SK-N-SH (cell line): Measurements from ENCODE around the gene ROBO1. TPM values are rescaled to one million over a fixed set of nuclear protein-coding genes. Genes with fewer than 3 reads are reported as not detected.

ENCODE experiments used
- CTCF ChIA-PET: fragments of 300-600, 350-600 bp; formaldehyde crosslinking; extraction: SDS; loops from one replicate; lab custom pipeline; 2021; lab: Yijun Ruan, JAX
- POLR2A ChIA-PET: fragments of 350-600 bp; sonication (Branson Sonifier 250); formaldehyde crosslinking; extraction: SDS; loops from one replicate; lab custom pipeline; 2020; ENCODE audit warnings: antibody characterized with exemption, inconsistent platforms; lab: Yijun Ruan, JAX
- DNase-seq: peaks from one replicate; pipeline ENCODE4 v3.0.0; 2012
- H2AFZ ChIP-seq: fragments of 200-600 bp; sonication (generic); 2 replicates; pipeline ENCODE4 v1.8.1; 2016; ENCODE audit warnings: antibody characterized with exemption, mild to moderate bottlenecking, low read depth
- H3F3A ChIP-seq: fragments of 200-600 bp; sonication (generic); replicated peaks from 2 replicates; pipeline ENCODE3; 2016; ENCODE audit warnings: antibody characterized with exemption, mild to moderate bottlenecking; ENCODE audit not compliant: insufficient read depth
- H3K27ac ChIP-seq, 2 experiments: fragments of 200-500 bp in 1 of 2; fragments of 200-600 bp in 1 of 2; sonication (Bioruptor generic) in 1 of 2; sonication (generic), shearing (Covaris generic) in 1 of 2; 2 replicates each; pipeline versions ENCODE4 v1.5.1 to v1.6.1; 2014 to 2016; ENCODE audit warnings: low read depth in 2 of 2, inconsistent platforms in 1 of 2, low read length in 1 of 2, mild to moderate bottlenecking in 1 of 2, mixed read lengths in 1 of 2
- H3K27me3 ChIP-seq: fragments of 200-600 bp; sonication (generic), shearing (Covaris generic); 2 replicates; pipeline ENCODE4 v1.6.1; 2016; ENCODE audit warnings: mixed run types; ENCODE audit not compliant: insufficient read depth
- H3K36me3 ChIP-seq, 2 experiments: fragments of 200-500 bp in 1 of 2; fragments of 200-600 bp in 1 of 2; sonication (Bioruptor generic) in 1 of 2; sonication (generic) in 1 of 2; replicated peaks in 1 of 2; 2 replicates each; pipeline versions ENCODE3 to v1.5.1; 2014 to 2016; ENCODE audit warnings: low read length in 1 of 2, mild to moderate bottlenecking in 1 of 2; ENCODE audit not compliant: insufficient read depth in 2 of 2, control insufficient read depth in 1 of 2
- H3K4me1 ChIP-seq, 2 experiments: fragments of 200-500 bp in 1 of 2; fragments of 200-600 bp in 1 of 2; sonication (Bioruptor generic) in 1 of 2; sonication (generic), shearing (Covaris generic) in 1 of 2; 2 replicates each; pipeline versions ENCODE4 v1.5.1 to v1.6.1; 2014 to 2016; ENCODE audit warnings: low read depth in 1 of 2, low read length in 1 of 2, mixed run types in 1 of 2; ENCODE audit not compliant: insufficient read depth in 2 of 2, control insufficient read depth in 1 of 2
- H3K4me2 ChIP-seq: fragments of 200-600 bp; sonication (generic), shearing (Covaris generic); 2 replicates; pipeline ENCODE4 v1.6.1; 2017; ENCODE audit warnings: mixed run types
- H3K4me3 ChIP-seq, 2 experiments: fragments of 200-500 bp in 1 of 2; fragments of 200-600 bp in 1 of 2; sonication (Bioruptor generic) in 1 of 2; sonication (generic), shearing (Covaris generic) in 1 of 2; 2 replicates each; pipeline versions ENCODE4 v1.5.1 to v1.8.1; 2014 to 2016; ENCODE audit warnings: low read depth in 2 of 2, inconsistent platforms in 1 of 2, low read length in 1 of 2, mild to moderate bottlenecking in 1 of 2, mixed read lengths in 1 of 2, moderate library complexity in 1 of 2
- H3K79me2 ChIP-seq: fragments of 200-600 bp; sonication (generic); 2 replicates; pipeline ENCODE4 v1.8.1; 2017; ENCODE audit warnings: mild to moderate bottlenecking; ENCODE audit not compliant: insufficient read depth
- H3K9ac ChIP-seq: fragments of 200-600 bp; sonication (generic); 2 replicates; pipeline ENCODE4 v1.6.1; 2017; ENCODE audit warnings: mixed run types
- H3K9me2 ChIP-seq: fragments of 200-600 bp; sonication (generic); 2 replicates; pipeline ENCODE4 v1.6.1; 2017; ENCODE audit warnings: mixed run types
- H3K9me3 ChIP-seq: fragments of 200-600 bp; sonication (generic); 2 replicates; pipeline ENCODE4 v1.6.1; 2017; ENCODE audit warnings: mixed run types, mild to moderate bottlenecking, moderate library complexity
- H4K20me1 ChIP-seq: fragments of 200-600 bp; sonication (generic); 2 replicates; pipeline ENCODE4 v1.6.1; 2017; ENCODE audit warnings: mild to moderate bottlenecking, mixed run types; ENCODE audit not compliant: insufficient read depth
- ELF1 ChIP-seq: IDR thresholded peaks from 2 replicates; pipeline ENCODE4 v1.4.0; 2012
- EP300 ChIP-seq, 2 experiments: IDR thresholded peaks; 2 replicates each; pipeline versions ENCODE4 v1.4.0 to v1.6.1; 2012; ENCODE audit warnings: borderline replicate concordance in 1 of 2, low read depth in 1 of 2, low read length in 1 of 2
- EZH2phosphoT487 ChIP-seq: fragments of 200-600 bp; sonication (generic); IDR thresholded peaks from 2 replicates; pipeline ENCODE4 v1.6.1; 2017; ENCODE audit warnings: low read depth, mixed run types, mild to moderate bottlenecking, antibody characterized with exemption, moderate library complexity, borderline replicate concordance
- FOXJ3 ChIP-seq: sonication (generic); formaldehyde crosslinking; IDR thresholded peaks from 2 replicates; pipeline ENCODE4 v1.5.1; 2020; ENCODE audit warnings: mild to moderate bottlenecking, missing genetic modification reagents
- GATA2 ChIP-seq: sonication (generic); formaldehyde crosslinking; IDR thresholded peaks from 2 replicates; pipeline ENCODE4 v1.5.0; 2020; ENCODE audit warnings: mild to moderate bottlenecking, missing genetic modification reagents
- POLR2AphosphoS5 ChIP-seq: IDR thresholded peaks from 2 replicates; pipeline ENCODE4 v1.6.1; 2012; ENCODE audit warnings: low read depth, low read length
- RAD21 ChIP-seq: IDR thresholded peaks from 2 replicates; pipeline ENCODE4 v1.6.1; 2012; ENCODE audit warnings: mild to moderate bottlenecking, low read length
- RFX5 ChIP-seq: IDR thresholded peaks from 2 replicates; pipeline ENCODE4 v1.6.1; 2012; ENCODE audit warnings: mild to moderate bottlenecking, improper control_type of control experiment, low read length
- RXRA ChIP-seq: IDR thresholded peaks from 2 replicates; pipeline ENCODE4 v1.4.0; 2012; ENCODE audit warnings: low read depth, mild to moderate bottlenecking, borderline replicate concordance
- TCF12 ChIP-seq: IDR thresholded peaks from 2 replicates; pipeline ENCODE4 v1.4.0; 2012
- YY1 ChIP-seq: IDR thresholded peaks from 2 replicates; pipeline ENCODE4 v1.4.0; 2012; ENCODE audit warnings: low read depth, mild to moderate bottlenecking
- polyA plus RNA-seq, 3 experiments: library from polyadenylated mRNA; depleted of rRNA; stranded (reverse); fragments of >200 nt; gene quantifications; 2 replicates each; pipeline ENCODE4 v1.2.3, GENCODE V29; 2012
- TF ChIP-seq, protein P1 (sequence below): IDR thresholded peaks from 2 replicates; pipeline ENCODE4 v1.4.0; 2012; ENCODE audit warnings: low read depth, borderline replicate concordance
- TF ChIP-seq, protein P2 (sequence below): IDR thresholded peaks from 2 replicates; pipeline ENCODE4; 2012
- TF ChIP-seq, protein P3 (sequence below): fragments of 200-600 bp; sonication (generic); IDR thresholded peaks from 2 replicates; pipeline ENCODE4 v1.6.1; 2017; ENCODE audit warnings: antibody characterized with exemption, mild to moderate bottlenecking, moderate library complexity
- TF ChIP-seq, protein P4 (sequence below): IDR thresholded peaks from 2 replicates; pipeline ENCODE4 v1.4.0; 2012; ENCODE audit warnings: low read depth, borderline replicate concordance
- TF ChIP-seq, protein P5 (sequence below): IDR thresholded peaks from 2 replicates; pipeline ENCODE4 v1.4.0; 2012; ENCODE audit warnings: low read depth

The ROBO1 gene
- polyA plus RNA-seq, 1 of the 3 experiments (the other 2 are of a cell fraction): 22.7 TPM

DNA sequence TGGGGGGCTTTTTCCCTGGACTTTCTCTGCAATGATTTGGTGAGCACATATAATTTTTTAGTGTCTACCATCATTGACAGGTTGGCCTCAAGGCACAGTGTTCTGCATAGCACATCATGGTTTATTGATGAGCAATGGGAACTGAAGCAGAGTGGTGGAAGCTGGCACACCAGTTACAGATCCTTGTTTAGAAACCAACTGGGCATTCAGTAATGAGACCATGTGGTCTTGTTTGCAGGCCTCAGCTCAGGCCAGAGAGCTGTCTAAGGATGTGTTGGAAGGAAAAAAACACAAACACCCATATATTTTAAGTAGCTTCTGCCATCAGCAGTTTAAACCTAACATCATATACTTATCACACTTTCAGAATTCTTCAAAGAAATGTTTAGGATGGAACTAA is 610.6 kb downstream of the ROBO1 start:
- no peak overlapping the region for H3K4me3 ChIP-seq
- POLR2A ChIA-PET: no interaction called here
- no peaks in the 10 kb centered on the region for H4K20me1 ChIP-seq
- H3K27me3 ChIP-seq: no peaks in the 10 kb centered on the region
- TF ChIP-seq RAD21 (no peak), RFX5 (no peak), GATA2 (CRISPR knock-in tag) (no peak), RXRA (no peak), TCF12 (no peak), ELF1 (no peak), FOXJ3 (CRISPR knock-in tag) (no peak), EP300 (IDR thresholded peaks at IDR 0.05; ENCODE audit: borderline replicate concordance in 1 of 2, low read depth in 1 of 2, low read length in 1 of 2) (no peak), POLR2AphosphoS5 (no peak), YY1 (no peak), EZH2phosphoT487 (no peak)
- TF ChIP-seq, protein P1, sequence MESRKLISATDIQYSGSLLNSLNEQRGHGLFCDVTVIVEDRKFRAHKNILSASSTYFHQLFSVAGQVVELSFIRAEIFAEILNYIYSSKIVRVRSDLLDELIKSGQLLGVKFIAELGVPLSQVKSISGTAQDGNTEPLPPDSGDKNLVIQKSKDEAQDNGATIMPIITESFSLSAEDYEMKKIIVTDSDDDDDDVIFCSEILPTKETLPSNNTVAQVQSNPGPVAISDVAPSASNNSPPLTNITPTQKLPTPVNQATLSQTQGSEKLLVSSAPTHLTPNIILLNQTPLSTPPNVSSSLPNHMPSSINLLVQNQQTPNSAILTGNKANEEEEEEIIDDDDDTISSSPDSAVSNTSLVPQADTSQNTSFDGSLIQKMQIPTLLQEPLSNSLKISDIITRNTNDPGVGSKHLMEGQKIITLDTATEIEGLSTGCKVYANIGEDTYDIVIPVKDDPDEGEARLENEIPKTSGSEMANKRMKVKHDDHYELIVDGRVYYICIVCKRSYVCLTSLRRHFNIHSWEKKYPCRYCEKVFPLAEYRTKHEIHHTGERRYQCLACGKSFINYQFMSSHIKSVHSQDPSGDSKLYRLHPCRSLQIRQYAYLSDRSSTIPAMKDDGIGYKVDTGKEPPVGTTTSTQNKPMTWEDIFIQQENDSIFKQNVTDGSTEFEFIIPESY: no peak
- TF ChIP-seq, protein P2, sequence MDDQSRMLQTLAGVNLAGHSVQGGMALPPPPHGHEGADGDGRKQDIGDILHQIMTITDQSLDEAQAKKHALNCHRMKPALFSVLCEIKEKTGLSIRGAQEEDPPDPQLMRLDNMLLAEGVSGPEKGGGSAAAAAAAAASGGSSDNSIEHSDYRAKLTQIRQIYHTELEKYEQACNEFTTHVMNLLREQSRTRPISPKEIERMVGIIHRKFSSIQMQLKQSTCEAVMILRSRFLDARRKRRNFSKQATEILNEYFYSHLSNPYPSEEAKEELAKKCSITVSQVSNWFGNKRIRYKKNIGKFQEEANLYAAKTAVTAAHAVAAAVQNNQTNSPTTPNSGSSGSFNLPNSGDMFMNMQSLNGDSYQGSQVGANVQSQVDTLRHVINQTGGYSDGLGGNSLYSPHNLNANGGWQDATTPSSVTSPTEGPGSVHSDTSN: no peak
- TF ChIP-seq, protein P3, sequence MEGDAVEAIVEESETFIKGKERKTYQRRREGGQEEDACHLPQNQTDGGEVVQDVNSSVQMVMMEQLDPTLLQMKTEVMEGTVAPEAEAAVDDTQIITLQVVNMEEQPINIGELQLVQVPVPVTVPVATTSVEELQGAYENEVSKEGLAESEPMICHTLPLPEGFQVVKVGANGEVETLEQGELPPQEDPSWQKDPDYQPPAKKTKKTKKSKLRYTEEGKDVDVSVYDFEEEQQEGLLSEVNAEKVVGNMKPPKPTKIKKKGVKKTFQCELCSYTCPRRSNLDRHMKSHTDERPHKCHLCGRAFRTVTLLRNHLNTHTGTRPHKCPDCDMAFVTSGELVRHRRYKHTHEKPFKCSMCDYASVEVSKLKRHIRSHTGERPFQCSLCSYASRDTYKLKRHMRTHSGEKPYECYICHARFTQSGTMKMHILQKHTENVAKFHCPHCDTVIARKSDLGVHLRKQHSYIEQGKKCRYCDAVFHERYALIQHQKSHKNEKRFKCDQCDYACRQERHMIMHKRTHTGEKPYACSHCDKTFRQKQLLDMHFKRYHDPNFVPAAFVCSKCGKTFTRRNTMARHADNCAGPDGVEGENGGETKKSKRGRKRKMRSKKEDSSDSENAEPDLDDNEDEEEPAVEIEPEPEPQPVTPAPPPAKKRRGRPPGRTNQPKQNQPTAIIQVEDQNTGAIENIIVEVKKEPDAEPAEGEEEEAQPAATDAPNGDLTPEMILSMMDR: no peak
- TF ChIP-seq, protein P4, sequence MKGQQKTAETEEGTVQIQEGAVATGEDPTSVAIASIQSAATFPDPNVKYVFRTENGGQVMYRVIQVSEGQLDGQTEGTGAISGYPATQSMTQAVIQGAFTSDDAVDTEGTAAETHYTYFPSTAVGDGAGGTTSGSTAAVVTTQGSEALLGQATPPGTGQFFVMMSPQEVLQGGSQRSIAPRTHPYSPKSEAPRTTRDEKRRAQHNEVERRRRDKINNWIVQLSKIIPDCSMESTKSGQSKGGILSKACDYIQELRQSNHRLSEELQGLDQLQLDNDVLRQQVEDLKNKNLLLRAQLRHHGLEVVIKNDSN: no peak
- TF ChIP-seq, protein P5, sequence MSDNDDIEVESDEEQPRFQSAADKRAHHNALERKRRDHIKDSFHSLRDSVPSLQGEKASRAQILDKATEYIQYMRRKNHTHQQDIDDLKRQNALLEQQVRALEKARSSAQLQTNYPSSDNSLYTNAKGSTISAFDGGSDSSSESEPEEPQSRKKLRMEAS: no peak
- TF ChIP-seq, all 33 proteins: peak for 0
- H3F3A ChIP-seq: peaks cover 3% of the 10 kb centered on the region
- H3K36me3 ChIP-seq: no peaks in the 10 kb centered on the region
- H3K4me1 ChIP-seq: peaks cover 0 to 6% of the 10 kb centered on the region in 2 experiments; a peak in 1 of 4 replicates
- no peaks in the 10 kb centered on the region for H3K9me3 ChIP-seq
- H3K4me2 ChIP-seq: no peak overlapping the region
- H3K9ac ChIP-seq: no peak overlapping the region
- CTCF ChIA-PET: no interaction called here
- H2AFZ ChIP-seq: no peak overlapping the region
- no peaks in the 10 kb centered on the region for H3K9me2 ChIP-seq
- no peak overlapping the region for H3K27ac ChIP-seq
- DNase-seq: no peak
- H3K79me2 ChIP-seq: no peaks in the 10 kb centered on the region
